GM19324 (cell line): Measurements from ENCODE around the gene GPR17.

Experiments
- ATAC-seq: cut with Tn5 transposase; IDR thresholded peaks from one replicate; pipeline ENCODE4 v1.9.1; 2021; ENCODE audit warnings: mild to moderate bottlenecking, moderate library complexity; ENCODE audit not compliant: unreplicated experiment, low FRiP score

GPR17 gene

GRCh38 chr2:127612111-127612822 lies 33.7 kb upstream of the GPR17 start:
- no peak for ATAC-seq

- no peak for ATAC-seq
Measured at GRCh38 chr2:127614246-127614645, 31.7 kb upstream of the GPR17 start.

- no peak for ATAC-seq
Measured at GRCh38 chr2:127614731-127615130, 31.2 kb upstream of the GPR17 start.

GRCh38 chr2:127615511-127616166 lies 30.3 kb upstream of the GPR17 start:
- no peak for ATAC-seq

GRCh38 chr2:127618551-127619202 lies 27.3 kb upstream of the GPR17 start:
- ATAC-seq, result no peak

GRCh38 chr2:127619203-127619590 lies 26.8 kb upstream of the GPR17 start:
- ATAC-seq, result no peak

- no peak for ATAC-seq
Measured at GRCh38 chr2:127619877-127620705, 25.9 kb upstream of the GPR17 start.

GRCh38 chr2:127620866-127621265 lies 25.1 kb upstream of the GPR17 start:
- no peak for ATAC-seq

GRCh38 chr2:127621981-127622431 lies 23.9 kb upstream of the GPR17 start:
- no peak for ATAC-seq

- ATAC-seq, result no peak
Measured at GRCh38 chr2:127622561-127623387, 23.2 kb upstream of the GPR17 start.

- no peak for ATAC-seq
Measured at GRCh38 chr2:127623388-127624319, 22.3 kb upstream of the GPR17 start.

- ATAC-seq, result no peak
Measured at GRCh38 chr2:127624320-127624755, 21.6 kb upstream of the GPR17 start.

- ATAC-seq, result no peak
Measured at GRCh38 chr2:127624756-127625571, 21.0 kb upstream of the GPR17 start.

GRCh38 chr2:127625572-127625951 lies 20.4 kb upstream of the GPR17 start:
- ATAC-seq, result no peak

- no peak for ATAC-seq
Measured at GRCh38 chr2:127626175-127626574, 19.8 kb upstream of the GPR17 start.

GRCh38 chr2:127626917-127627739 lies 18.8 kb upstream of the GPR17 start:
- no peak for ATAC-seq
